ENCODE data around the gene NRXN3.

The NRXN3 gene

DNA sequence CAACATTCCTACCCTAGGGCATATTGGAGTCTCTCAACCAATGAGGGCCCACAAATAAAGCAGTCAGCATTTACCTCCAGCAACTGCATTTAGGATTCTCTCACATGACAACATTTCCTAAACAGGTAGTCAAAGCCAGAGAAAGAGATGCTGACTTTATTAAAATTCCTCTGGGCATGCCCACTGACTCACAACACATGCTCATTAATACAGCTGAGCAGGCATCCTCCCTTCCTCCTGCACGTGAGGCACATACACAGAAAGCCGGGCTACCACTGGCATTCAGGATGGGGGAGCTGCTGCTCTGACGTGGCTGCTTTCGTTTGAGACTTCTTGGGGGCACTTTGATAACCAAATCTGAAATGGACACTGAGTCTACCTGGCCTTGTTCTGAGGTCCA, 174.1 kb downstream of the NRXN3 start:
- Histone ChIP-seq H3K27ac (ENCODE audit: extremely low read depth, low read depth, low read length) (no peak overlapping the region), H3K9me3 (ENCODE audit: control insufficient read depth, insufficient read depth, low read depth, low read length) (no peaks in the 10 kb centered on the region), H3K4me1 (ENCODE audit: control insufficient read depth, insufficient read depth, low read length) (no peaks in the 10 kb centered on the region), H3K4me3 (ENCODE audit: low read depth, low read length) (no peak overlapping the region), H3K36me3 (ENCODE audit: control insufficient read depth in 2 of 2, insufficient read depth in 1 of 2, low read length in 2 of 2) (no peaks in the 10 kb centered on the region)
- ChIA-PET POLR2A (no interaction called here), CTCF (interaction anchor here (1.2 kb wide), 1 partner anchor 16 kb away, joined by 4 read pairs; no protein-coding TSS in a partner anchor)
- TF ChIP-seq ZNF311 (tag by site-specific recombination; IDR thresholded peaks at IDR 0.05; ENCODE audit: borderline replicate concordance) (no peak), ZNF214 (tag by site-specific recombination; IDR thresholded peaks at IDR 0.05; ENCODE audit: borderline replicate concordance) (no peak), ZNF174 (tag by site-specific recombination; IDR thresholded peaks at IDR 0.05) (no peak), ZNF544 (tag by site-specific recombination; IDR thresholded peaks at IDR 0.05) (no peak), WT1 (tag by site-specific recombination; IDR thresholded peaks at IDR 0.05) (no peak), ZBTB1 (tag by site-specific recombination; IDR thresholded peaks at IDR 0.05) (no peak), GLIS1 (tag by site-specific recombination; IDR thresholded peaks at IDR 0.05) (no peak), SP2 (tag by site-specific recombination; IDR thresholded peaks at IDR 0.05) (no peak), SP3 (tag by site-specific recombination; IDR thresholded peaks at IDR 0.05) (no peak), ZNF350 (tag by site-specific recombination; IDR thresholded peaks at IDR 0.05) (no peak), ZNF548 (tag by site-specific recombination; IDR thresholded peaks at IDR 0.05) (no peak), ZSCAN23 (tag by site-specific recombination; IDR thresholded peaks at IDR 0.05) (no peak), REPIN1 (tag by site-specific recombination; IDR thresholded peaks at IDR 0.05; ENCODE audit: low read depth) (no peak)
- TF ChIP-seq, protein P1, sequence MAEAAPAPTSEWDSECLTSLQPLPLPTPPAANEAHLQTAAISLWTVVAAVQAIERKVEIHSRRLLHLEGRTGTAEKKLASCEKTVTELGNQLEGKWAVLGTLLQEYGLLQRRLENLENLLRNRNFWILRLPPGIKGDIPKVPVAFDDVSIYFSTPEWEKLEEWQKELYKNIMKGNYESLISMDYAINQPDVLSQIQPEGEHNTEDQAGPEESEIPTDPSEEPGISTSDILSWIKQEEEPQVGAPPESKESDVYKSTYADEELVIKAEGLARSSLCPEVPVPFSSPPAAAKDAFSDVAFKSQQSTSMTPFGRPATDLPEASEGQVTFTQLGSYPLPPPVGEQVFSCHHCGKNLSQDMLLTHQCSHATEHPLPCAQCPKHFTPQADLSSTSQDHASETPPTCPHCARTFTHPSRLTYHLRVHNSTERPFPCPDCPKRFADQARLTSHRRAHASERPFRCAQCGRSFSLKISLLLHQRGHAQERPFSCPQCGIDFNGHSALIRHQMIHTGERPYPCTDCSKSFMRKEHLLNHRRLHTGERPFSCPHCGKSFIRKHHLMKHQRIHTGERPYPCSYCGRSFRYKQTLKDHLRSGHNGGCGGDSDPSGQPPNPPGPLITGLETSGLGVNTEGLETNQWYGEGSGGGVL (tag by site-specific recombination; IDR thresholded peaks at IDR 0.05), result no peak
- TF ChIP-seq, protein P2, sequence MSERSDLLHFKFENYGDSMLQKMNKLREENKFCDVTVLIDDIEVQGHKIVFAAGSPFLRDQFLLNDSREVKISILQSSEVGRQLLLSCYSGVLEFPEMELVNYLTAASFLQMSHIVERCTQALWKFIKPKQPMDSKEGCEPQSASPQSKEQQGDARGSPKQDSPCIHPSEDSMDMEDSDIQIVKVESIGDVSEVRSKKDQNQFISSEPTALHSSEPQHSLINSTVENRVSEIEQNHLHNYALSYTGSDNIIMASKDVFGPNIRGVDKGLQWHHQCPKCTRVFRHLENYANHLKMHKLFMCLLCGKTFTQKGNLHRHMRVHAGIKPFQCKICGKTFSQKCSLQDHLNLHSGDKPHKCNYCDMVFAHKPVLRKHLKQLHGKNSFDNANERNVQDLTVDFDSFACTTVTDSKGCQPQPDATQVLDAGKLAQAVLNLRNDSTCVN (tag by site-specific recombination; optimal IDR thresholded peaks at IDR 0.05), result no peak

DNA sequence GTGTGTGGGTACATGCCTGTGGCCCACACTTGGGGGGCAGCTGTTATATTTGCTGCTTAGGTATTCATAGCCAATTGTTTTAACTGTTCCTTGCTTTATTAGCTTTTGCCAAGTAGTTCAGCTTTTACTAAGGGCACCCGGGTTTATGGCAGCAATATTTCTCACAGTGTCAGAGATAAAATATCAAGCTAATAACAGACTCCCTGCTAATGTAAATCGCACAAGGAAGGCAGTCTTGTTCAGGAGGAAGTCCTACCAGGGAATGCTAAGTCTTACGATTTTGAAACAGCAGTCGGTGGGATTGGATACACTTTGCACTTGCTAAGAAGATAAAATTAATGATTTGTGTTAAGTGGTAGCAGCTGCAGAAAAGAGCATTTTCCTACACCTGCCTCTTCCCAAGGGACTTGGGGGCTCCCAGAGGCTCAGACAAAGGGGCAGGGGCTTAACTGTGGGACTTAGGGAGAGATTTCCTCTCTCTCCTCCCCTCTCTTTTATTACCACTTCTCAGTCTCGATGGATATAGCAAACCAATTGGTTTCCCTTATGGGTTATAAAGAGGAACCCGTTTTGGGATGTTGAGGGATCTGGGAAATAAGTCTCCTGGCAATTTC, 175.1 kb downstream of the NRXN3 start:
- TF ChIP-seq ZNF311 (tag by site-specific recombination; IDR thresholded peaks at IDR 0.05; ENCODE audit: borderline replicate concordance), result no peak
- TF ChIP-seq SP7 (tag by site-specific recombination; IDR thresholded peaks at IDR 0.05), result no peak
- TF ChIP-seq, protein P3, sequence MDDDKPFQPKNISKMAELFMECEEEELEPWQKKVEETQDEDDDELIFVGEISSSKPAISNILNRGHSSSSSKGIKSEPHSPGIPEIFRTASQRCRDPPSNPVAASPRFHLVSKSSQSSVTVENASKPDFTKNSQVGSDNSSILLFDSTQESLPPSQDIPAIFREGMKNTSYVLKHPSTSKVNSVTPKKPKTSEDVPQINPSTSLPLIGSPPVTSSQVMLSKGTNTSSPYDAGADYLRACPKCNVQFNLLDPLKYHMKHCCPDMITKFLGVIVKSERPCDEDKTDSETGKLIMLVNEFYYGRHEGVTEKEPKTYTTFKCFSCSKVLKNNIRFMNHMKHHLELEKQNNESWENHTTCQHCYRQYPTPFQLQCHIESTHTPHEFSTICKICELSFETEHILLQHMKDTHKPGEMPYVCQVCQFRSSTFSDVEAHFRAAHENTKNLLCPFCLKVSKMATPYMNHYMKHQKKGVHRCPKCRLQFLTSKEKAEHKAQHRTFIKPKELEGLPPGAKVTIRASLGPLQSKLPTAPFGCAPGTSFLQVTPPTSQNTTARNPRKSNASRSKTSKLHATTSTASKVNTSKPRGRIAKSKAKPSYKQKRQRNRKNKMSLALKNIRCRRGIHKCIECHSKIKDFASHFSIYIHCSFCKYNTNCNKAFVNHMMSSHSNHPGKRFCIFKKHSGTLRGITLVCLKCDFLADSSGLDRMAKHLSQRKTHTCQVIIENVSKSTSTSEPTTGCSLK (tag by site-specific recombination; IDR thresholded peaks at IDR 0.05), result no peak
- TF ChIP-seq ZNF174 (tag by site-specific recombination; IDR thresholded peaks at IDR 0.05), result no peak
- TF ChIP-seq ZSCAN23 (tag by site-specific recombination; IDR thresholded peaks at IDR 0.05), result no peak
- no peak for TF ChIP-seq ZFP3 (tag by site-specific recombination; IDR thresholded peaks at IDR 0.05; ENCODE audit: low read depth)
- TF ChIP-seq, protein P4, sequence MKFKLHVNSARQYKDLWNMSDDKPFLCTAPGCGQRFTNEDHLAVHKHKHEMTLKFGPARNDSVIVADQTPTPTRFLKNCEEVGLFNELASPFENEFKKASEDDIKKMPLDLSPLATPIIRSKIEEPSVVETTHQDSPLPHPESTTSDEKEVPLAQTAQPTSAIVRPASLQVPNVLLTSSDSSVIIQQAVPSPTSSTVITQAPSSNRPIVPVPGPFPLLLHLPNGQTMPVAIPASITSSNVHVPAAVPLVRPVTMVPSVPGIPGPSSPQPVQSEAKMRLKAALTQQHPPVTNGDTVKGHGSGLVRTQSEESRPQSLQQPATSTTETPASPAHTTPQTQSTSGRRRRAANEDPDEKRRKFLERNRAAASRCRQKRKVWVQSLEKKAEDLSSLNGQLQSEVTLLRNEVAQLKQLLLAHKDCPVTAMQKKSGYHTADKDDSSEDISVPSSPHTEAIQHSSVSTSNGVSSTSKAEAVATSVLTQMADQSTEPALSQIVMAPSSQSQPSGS (tag by site-specific recombination; IDR thresholded peaks at IDR 0.05; ENCODE audit: low read depth), result no peak
- no peak for TF ChIP-seq KLF10 (tag by site-specific recombination; IDR thresholded peaks at IDR 0.05)
- no peak for TF ChIP-seq KLF9 (tag by site-specific recombination; IDR thresholded peaks at IDR 0.05; ENCODE audit: low read depth)
- TF ChIP-seq ZNF274 (IDR thresholded peaks at IDR 0.05; ENCODE audit: low read length), result no peak
- no peak for TF ChIP-seq ZNF274 (tag by site-specific recombination; IDR thresholded peaks at IDR 0.05; ENCODE audit: borderline replicate concordance)
- CTCF ChIA-PET, result no interaction called here

More for the DNA sequence above, 175.1 kb downstream of the NRXN3 start:
- Histone ChIP-seq H3K4me1 (ENCODE audit: control insufficient read depth, insufficient read depth, low read length) (no peaks in the 10 kb centered on the region), H3K9me3 (ENCODE audit: control insufficient read depth, insufficient read depth, low read depth, low read length) (no peaks in the 10 kb centered on the region), H3K36me3 (ENCODE audit: control insufficient read depth in 2 of 2, insufficient read depth in 1 of 2, low read length in 2 of 2) (no peaks in the 10 kb centered on the region), H3K4me3 (ENCODE audit: low read depth, low read length) (no peak overlapping the region), H3K27ac (ENCODE audit: extremely low read depth, low read depth, low read length) (no peak overlapping the region)
- POLR2A ChIA-PET, result no interaction called here
